ENCODE results near the gene MCEMP1. TPM values are rescaled to one million over a fixed set of nuclear protein-coding genes. Genes with fewer than 3 reads are reported as not detected.

The MCEMP1 gene
- total RNA-seq, 1 experiment from 2014 or later = not detected

- Histone ChIP-seq H3K9me3 (ENCODE audit: control insufficient read depth, insufficient read depth, low read depth, low read length) (no peaks in the 10 kb centered on the region), H3K4me3 (ENCODE audit: low read depth in 2 of 2, low read length in 2 of 2) (peak overlapping the region; percentile 62 to 78), H3K27me3 (ENCODE audit: control insufficient read depth, insufficient read depth, low read length) (no peaks in the 10 kb centered on the region), H3K36me3 (ENCODE audit: control insufficient read depth, insufficient read depth, low read length) (no peaks in the 10 kb centered on the region), H3K27ac (ENCODE audit: low read length) (no peak overlapping the region), H3K4me1 (ENCODE audit: control insufficient read depth, insufficient read depth, low read length) (no peaks in the 10 kb centered on the region; the same call in 1 of the 2 replicates)
- BruUV-seq (replicated peaks) = no TSS peak
- DNase-seq (ENCODE audit: low read depth, low spot score) (no peak), ATAC-seq (no peak)
- ChIA-PET POLR2A (no interaction called here), CTCF (no interaction called here)
- TF ChIP-seq TCF7L2 (IDR thresholded peaks at IDR 0.05; ENCODE audit: low read depth, low read length) = no peak
- TF ChIP-seq, protein P1, sequence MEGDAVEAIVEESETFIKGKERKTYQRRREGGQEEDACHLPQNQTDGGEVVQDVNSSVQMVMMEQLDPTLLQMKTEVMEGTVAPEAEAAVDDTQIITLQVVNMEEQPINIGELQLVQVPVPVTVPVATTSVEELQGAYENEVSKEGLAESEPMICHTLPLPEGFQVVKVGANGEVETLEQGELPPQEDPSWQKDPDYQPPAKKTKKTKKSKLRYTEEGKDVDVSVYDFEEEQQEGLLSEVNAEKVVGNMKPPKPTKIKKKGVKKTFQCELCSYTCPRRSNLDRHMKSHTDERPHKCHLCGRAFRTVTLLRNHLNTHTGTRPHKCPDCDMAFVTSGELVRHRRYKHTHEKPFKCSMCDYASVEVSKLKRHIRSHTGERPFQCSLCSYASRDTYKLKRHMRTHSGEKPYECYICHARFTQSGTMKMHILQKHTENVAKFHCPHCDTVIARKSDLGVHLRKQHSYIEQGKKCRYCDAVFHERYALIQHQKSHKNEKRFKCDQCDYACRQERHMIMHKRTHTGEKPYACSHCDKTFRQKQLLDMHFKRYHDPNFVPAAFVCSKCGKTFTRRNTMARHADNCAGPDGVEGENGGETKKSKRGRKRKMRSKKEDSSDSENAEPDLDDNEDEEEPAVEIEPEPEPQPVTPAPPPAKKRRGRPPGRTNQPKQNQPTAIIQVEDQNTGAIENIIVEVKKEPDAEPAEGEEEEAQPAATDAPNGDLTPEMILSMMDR (IDR thresholded peaks at IDR 0.05) = no peak
- no peak for TF ChIP-seq POLR2AphosphoS5 (IDR thresholded peaks at IDR 0.05; ENCODE audit: low read depth, low read length)
- no peak for TF ChIP-seq SIN3A (IDR thresholded peaks at IDR 0.05; ENCODE audit: borderline replicate concordance, insufficient read depth, low read depth, low read length)
- TF ChIP-seq, protein P2, sequence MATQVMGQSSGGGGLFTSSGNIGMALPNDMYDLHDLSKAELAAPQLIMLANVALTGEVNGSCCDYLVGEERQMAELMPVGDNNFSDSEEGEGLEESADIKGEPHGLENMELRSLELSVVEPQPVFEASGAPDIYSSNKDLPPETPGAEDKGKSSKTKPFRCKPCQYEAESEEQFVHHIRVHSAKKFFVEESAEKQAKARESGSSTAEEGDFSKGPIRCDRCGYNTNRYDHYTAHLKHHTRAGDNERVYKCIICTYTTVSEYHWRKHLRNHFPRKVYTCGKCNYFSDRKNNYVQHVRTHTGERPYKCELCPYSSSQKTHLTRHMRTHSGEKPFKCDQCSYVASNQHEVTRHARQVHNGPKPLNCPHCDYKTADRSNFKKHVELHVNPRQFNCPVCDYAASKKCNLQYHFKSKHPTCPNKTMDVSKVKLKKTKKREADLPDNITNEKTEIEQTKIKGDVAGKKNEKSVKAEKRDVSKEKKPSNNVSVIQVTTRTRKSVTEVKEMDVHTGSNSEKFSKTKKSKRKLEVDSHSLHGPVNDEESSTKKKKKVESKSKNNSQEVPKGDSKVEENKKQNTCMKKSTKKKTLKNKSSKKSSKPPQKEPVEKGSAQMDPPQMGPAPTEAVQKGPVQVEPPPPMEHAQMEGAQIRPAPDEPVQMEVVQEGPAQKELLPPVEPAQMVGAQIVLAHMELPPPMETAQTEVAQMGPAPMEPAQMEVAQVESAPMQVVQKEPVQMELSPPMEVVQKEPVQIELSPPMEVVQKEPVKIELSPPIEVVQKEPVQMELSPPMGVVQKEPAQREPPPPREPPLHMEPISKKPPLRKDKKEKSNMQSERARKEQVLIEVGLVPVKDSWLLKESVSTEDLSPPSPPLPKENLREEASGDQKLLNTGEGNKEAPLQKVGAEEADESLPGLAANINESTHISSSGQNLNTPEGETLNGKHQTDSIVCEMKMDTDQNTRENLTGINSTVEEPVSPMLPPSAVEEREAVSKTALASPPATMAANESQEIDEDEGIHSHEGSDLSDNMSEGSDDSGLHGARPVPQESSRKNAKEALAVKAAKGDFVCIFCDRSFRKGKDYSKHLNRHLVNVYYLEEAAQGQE (IDR thresholded peaks at IDR 0.05; ENCODE audit: insufficient read depth in 1 of 2, low read depth in 2 of 2, low read length in 1 of 2) = no peak
- in situ Hi-C loops (cut with HindIII; ENCODE audit: low pct_unique_long_range_greater_than_20kb, low sequenced_read_pairs) (no loop called here), intact Hi-C loops (cut with micrococcal nuclease; ENCODE audit: unreplicated experiment) (no loop called here)
Measured at GRCh38 chr19:7636317-7636690, 40.6 kb upstream of the MCEMP1 start.

GRCh38 chr19:7636691-7637373, 40.1 kb upstream of the MCEMP1 start, which contains the start of gene STXBP2:
Gene STXBP2 (plus strand): TSS chr19:7637110. CDS start chr19:7637150, 40 bp downstream.
- in situ Hi-C loops (cut with HindIII; ENCODE audit: low pct_unique_long_range_greater_than_20kb, low sequenced_read_pairs) (no loop called here), intact Hi-C loops (cut with micrococcal nuclease; ENCODE audit: unreplicated experiment) (no loop called here)
- POLR2A ChIA-PET = no interaction called here
- CTCF ChIA-PET = no interaction called here
- no peaks in the 10 kb centered on the region for H3K9me3 ChIP-seq (ENCODE audit: control insufficient read depth, insufficient read depth, low read depth, low read length)
- no peaks in the 10 kb centered on the region for H3K36me3 ChIP-seq (ENCODE audit: control insufficient read depth, insufficient read depth, low read length)
- no peaks in the 10 kb centered on the region for H3K27me3 ChIP-seq (ENCODE audit: control insufficient read depth, insufficient read depth, low read length)
- H3K4me1 ChIP-seq (ENCODE audit: control insufficient read depth, insufficient read depth, low read length) = no peaks in the 10 kb centered on the region; the same call in 1 of the 2 replicates
- DNase-seq (ENCODE audit: low read depth, low spot score) (no peak), ATAC-seq (peak; percentile 93)
- no TSS peak for BruUV-seq (replicated peaks)
- peak within 1 kb of the TSS; percentile 62 to 78 for H3K4me3 ChIP-seq (ENCODE audit: low read depth in 2 of 2, low read length in 2 of 2)
- H3K27ac ChIP-seq (ENCODE audit: low read length) = peak within 1 kb of the TSS; percentile 73
- TF ChIP-seq, protein P1 (IDR thresholded peaks at IDR 0.05) = no peak
- TF ChIP-seq SIN3A (IDR thresholded peaks at IDR 0.05; ENCODE audit: borderline replicate concordance, insufficient read depth, low read depth, low read length) (0 out of 2 replicates have a peak, but pooled peaks have one; percentile 72), POLR2AphosphoS5 (IDR thresholded peaks at IDR 0.05; ENCODE audit: low read depth, low read length) (peak; percentile 49), TCF7L2 (IDR thresholded peaks at IDR 0.05; ENCODE audit: low read depth, low read length) (no peak)
- TF ChIP-seq, protein P2 (IDR thresholded peaks at IDR 0.05; ENCODE audit: insufficient read depth in 1 of 2, low read depth in 2 of 2, low read length in 1 of 2) = no peak
